Natural killer cell (primary cell): Measurements from ENCODE around the gene MOB2. TPM values are rescaled to one million over a fixed set of nuclear protein-coding genes. Genes with fewer than 3 reads are reported as not detected.

Source experiments
- ATAC-seq, 3 donors: fragments of 150-1000 bp in 2 of 3; fragments of 200-7000 bp in 1 of 3; cut with Tn5 transposase; 1 replicate in 1 of 3; 2 replicates in 2 of 3; pipeline ENCODE4 v1.10.0; 2021; ENCODE audit warnings: mild to moderate bottlenecking in 2 of 3, moderate library complexity in 2 of 3
- DNase-seq, 2 donors: peaks; one replicate each; pipeline versions ENCODE4 v3.0.0 to v3.0.0-alpha.2; 2013 to 2021; ENCODE audit warnings: mixed read lengths in 1 of 2
- H3K27ac ChIP-seq: one replicate; pipeline ENCODE4 v1.5.1; 2013; ENCODE audit warnings: mild to moderate bottlenecking, low read length
- H3K27me3 ChIP-seq: one replicate; pipeline ENCODE4 v1.6.1; 2013; ENCODE audit warnings: low read length; ENCODE audit not compliant: control insufficient read depth, insufficient read depth
- H3K36me3 ChIP-seq: one replicate; pipeline ENCODE4 v1.6.1; 2013; ENCODE audit warnings: low read length; ENCODE audit not compliant: control insufficient read depth, insufficient read depth
- H3K4me1 ChIP-seq: one replicate; pipeline ENCODE4 v1.6.1; 2013; ENCODE audit warnings: low read length; ENCODE audit not compliant: control insufficient read depth, insufficient read depth
- H3K4me3 ChIP-seq: one replicate; pipeline ENCODE4 v1.5.1; 2013; ENCODE audit warnings: low read length
- H3K9me3 ChIP-seq: one replicate; pipeline ENCODE4 v1.6.1; 2013; ENCODE audit warnings: low read length; ENCODE audit not compliant: control insufficient read depth, insufficient read depth
- H3K27ac Mint-ChIP-seq, 2 donors: one replicate each; pipeline ENCODE4 v1.8.0; 2022; ENCODE audit warnings: mild to moderate bottlenecking in 2 of 2, mixed read lengths in 2 of 2, moderate library complexity in 1 of 2
- H3K27me3 Mint-ChIP-seq, 2 donors: one replicate each; pipeline ENCODE4 v1.8.0; 2022; ENCODE audit warnings: low read depth in 2 of 2, mixed read lengths in 2 of 2
- H3K36me3 Mint-ChIP-seq: one replicate; pipeline ENCODE4 v1.8.0; 2022; ENCODE audit warnings: mixed read lengths
- H3K4me1 Mint-ChIP-seq, 2 donors: one replicate each; pipeline ENCODE4 v1.8.0; 2022; ENCODE audit warnings: mixed read lengths in 2 of 2
- H3K4me3 Mint-ChIP-seq: one replicate; pipeline ENCODE4 v1.8.0; 2022; ENCODE audit warnings: mild to moderate bottlenecking, moderate library complexity, mixed read lengths
- H3K9me3 Mint-ChIP-seq, 2 donors: one replicate each; pipeline ENCODE4 v1.8.0; 2022; ENCODE audit warnings: mixed read lengths in 2 of 2
- CTCF ChIP-seq: fragments of 200-600 bp; IDR thresholded peaks from one replicate; pipeline ENCODE4 v1.8.0; 2022; ENCODE audit warnings: antibody characterized with exemption
- WGBS: methylation state at CpG from one replicate; pipeline ENCODE4 v1.1.7; 2013; ENCODE audit warnings: missing lambda C conversion rate; ENCODE audit not compliant: insufficient coverage; 5-methylcytosine and 5-hydroxymethylcytosine counted together
- intact Hi-C: fragments of 100-400 bp; cut with micrococcal nuclease; formaldehyde crosslinking; loops from one replicate; pipeline ENCODE4 v1.14.2; 2022
- total RNA-seq, 4 donors: library from RNA; stranded (reverse); fragments of 120-200 nt in 1 of 4; gene quantifications; one replicate each; pipeline versions ENCODE4 v1.2.3 to v1.2.4, GENCODE V29; 2013 to 2022

The MOB2 gene
- total RNA-seq, 3 donors from 2014 or later (not counting 1 experiment from before 2014, with no cell fraction given): 61.9 to 79.6 (median 78.5) TPM

GRCh38 chr11:1468473-1469066 is 18.0 kb downstream of the MOB2 start:
- Mint-ChIP-seq H3K4me3 (no peak overlapping the region), H3K36me3 (no peaks in the 10 kb centered on the region)
- intact Hi-C loops: no loop called here

GRCh38 chr11:1468002-1468401 is 18.6 kb downstream of the MOB2 start:
- no peaks in the 10 kb centered on the region for H3K9me3 ChIP-seq
- ATAC-seq (no peak), DNase-seq (no peak)
- H3K36me3 Mint-ChIP-seq: no peaks in the 10 kb centered on the region
- no peaks in the 10 kb centered on the region for H3K9me3 Mint-ChIP-seq
- TF ChIP-seq CTCF: no peak
- peaks cover 34% of the 10 kb centered on the region for H3K36me3 ChIP-seq
- no peak overlapping the region for H3K4me3 ChIP-seq
- no peak overlapping the region for H3K27ac Mint-ChIP-seq
- H3K4me1 Mint-ChIP-seq: peaks cover 8 to 16% of the 10 kb centered on the region in 2 donors
- H3K27me3 Mint-ChIP-seq: no peaks in the 10 kb centered on the region
- H3K27me3 ChIP-seq: no peaks in the 10 kb centered on the region
- no peak overlapping the region for H3K4me3 Mint-ChIP-seq
- no peaks in the 10 kb centered on the region for H3K4me1 ChIP-seq
- intact Hi-C loops: no loop called here
- H3K27ac ChIP-seq: no peak overlapping the region
- 95% methylated on average over 18 of the region's 18 CpGs for WGBS

More at GRCh38 chr11:1468473-1469066, 18.0 kb downstream of the MOB2 start:
- DNase-seq (no peak), ATAC-seq (no peak)
- no peak overlapping the region for H3K27ac Mint-ChIP-seq
- no peak overlapping the region for H3K27ac ChIP-seq
- WGBS: 93% methylated on average over 19 of the region's 19 CpGs
- no peaks in the 10 kb centered on the region for H3K9me3 Mint-ChIP-seq
- no peaks in the 10 kb centered on the region for H3K27me3 ChIP-seq
- no peaks in the 10 kb centered on the region for H3K9me3 ChIP-seq
- TF ChIP-seq CTCF: no peak
- H3K4me1 Mint-ChIP-seq: peaks cover 8 to 16% of the 10 kb centered on the region in 2 donors
- H3K4me3 ChIP-seq: no peak overlapping the region
- H3K27me3 Mint-ChIP-seq: no peaks in the 10 kb centered on the region
- no peaks in the 10 kb centered on the region for H3K4me1 ChIP-seq
- peaks cover 40% of the 10 kb centered on the region for H3K36me3 ChIP-seq

- DNase-seq: no peak
- WGBS: 94% methylated on average over 9 of the region's 9 CpGs
- Mint-ChIP-seq H3K4me3 (no peak overlapping the region), H3K9me3 (no peaks in the 10 kb centered on the region), H3K27ac (peak overlapping the region; percentile 44), H3K27me3 (no peaks in the 10 kb centered on the region), H3K4me1 (peaks cover 8 to 16% of the 10 kb centered on the region in 2 donors), H3K36me3 (no peaks in the 10 kb centered on the region)
- H3K9me3 ChIP-seq: no peaks in the 10 kb centered on the region
- ATAC-seq: no peak
- no peak overlapping the region for H3K4me3 ChIP-seq
- H3K4me1 ChIP-seq: no peaks in the 10 kb centered on the region
- no peak for TF ChIP-seq CTCF
- no peaks in the 10 kb centered on the region for H3K27me3 ChIP-seq
- intact Hi-C loops: no loop called here
- H3K36me3 ChIP-seq: peaks cover 31% of the 10 kb centered on the region
- H3K27ac ChIP-seq: no peak overlapping the region
Observed at GRCh38 chr11:1467270-1467669, 19.3 kb downstream of the MOB2 start.

- no peak for DNase-seq
- Histone ChIP-seq H3K4me1 (no peaks in the 10 kb centered on the region), H3K27me3 (no peaks in the 10 kb centered on the region), H3K9me3 (no peaks in the 10 kb centered on the region), H3K36me3 (peaks cover 31% of the 10 kb centered on the region), H3K27ac (no peak overlapping the region), H3K4me3 (no peak overlapping the region)
- WGBS: 95% methylated on average over 16 of the region's 16 CpGs
- no peaks in the 10 kb centered on the region for H3K9me3 Mint-ChIP-seq
- no peaks in the 10 kb centered on the region for H3K36me3 Mint-ChIP-seq
- peak overlapping the region; percentile 44 for H3K27ac Mint-ChIP-seq
- H3K4me3 Mint-ChIP-seq: no peak overlapping the region
- H3K27me3 Mint-ChIP-seq: no peaks in the 10 kb centered on the region
- intact Hi-C loops: no loop called here
- no peak for TF ChIP-seq CTCF
- peaks cover 8 to 16% of the 10 kb centered on the region in 2 donors for H3K4me1 Mint-ChIP-seq
- no peak for ATAC-seq
Observed at GRCh38 chr11:1466784-1467183, 19.8 kb downstream of the MOB2 start.
